WTC11 (cell line): Measurements from ENCODE around the gene BSN. TPM values are rescaled to one million over a fixed set of nuclear protein-coding genes. Genes with fewer than 3 reads are reported as not detected.

Experiments
- ATAC-seq: fragments of 200-7000 bp; cut with Tn5 transposase; 2 replicates; pipeline ENCODE4 v1.10.0; 2021; ENCODE audit warnings: mild to moderate bottlenecking, moderate library complexity
- CTCF ChIA-PET: fragments of 300-600 bp; sonication (Branson Sonifier 250); formaldehyde crosslinking; loops from one replicate; lab custom pipeline; 2021; ENCODE audit warnings: antibody characterized with exemption; lab: Charles Lee
- POLR2A ChIA-PET: fragments of 350-600 bp; sonication (Branson Sonifier 250); formaldehyde crosslinking; loops from one replicate; lab custom pipeline; 2021; ENCODE audit warnings: antibody characterized with exemption; lab: Charles Lee
- DNase-seq: peaks from one replicate; pipeline ENCODE4 v3.0.0; 2021; ENCODE audit warnings: low spot score
- H3K27ac Mint-ChIP-seq: 2 replicates; pipeline ENCODE4 v1.8.0; 2021; ENCODE audit warnings: mixed read lengths
- H3K27me3 Mint-ChIP-seq: 2 replicates; pipeline ENCODE4 v1.8.0; 2021; ENCODE audit warnings: low read depth, mild to moderate bottlenecking, moderate library complexity, mixed read lengths
- H3K36me3 Mint-ChIP-seq: 2 replicates; pipeline ENCODE4 v1.8.0; 2021; ENCODE audit warnings: mixed read lengths
- H3K4me1 Mint-ChIP-seq: 2 replicates; pipeline ENCODE4 v1.8.0; 2022; ENCODE audit warnings: mixed read lengths
- H3K4me3 Mint-ChIP-seq: 2 replicates; pipeline ENCODE4 v1.8.0; 2021; ENCODE audit warnings: mild to moderate bottlenecking, moderate library complexity, mixed read lengths
- H3K9me3 Mint-ChIP-seq: 2 replicates; pipeline ENCODE4 v1.8.0; 2021; ENCODE audit warnings: mixed read lengths
- ARID4B ChIP-seq: sonication (generic); formaldehyde crosslinking; IDR thresholded peaks from 2 replicates; pipeline ENCODE4 v1.8.0; 2023; ENCODE audit warnings: missing genetic modification reagents, mild to moderate bottlenecking, borderline replicate concordance
- ATF1 ChIP-seq: sonication (generic); formaldehyde crosslinking; IDR thresholded peaks from 2 replicates; pipeline ENCODE4 v1.8.1; 2023; ENCODE audit warnings: mild to moderate bottlenecking, moderate library complexity, missing genetic modification reagents
- E2F1 ChIP-seq: sonication (generic); formaldehyde crosslinking; IDR thresholded peaks from 2 replicates; pipeline ENCODE4 v1.8.0; 2022; ENCODE audit warnings: mild to moderate bottlenecking, missing genetic modification reagents
- E2F4 ChIP-seq: sonication (generic); formaldehyde crosslinking; IDR thresholded peaks from 2 replicates; pipeline ENCODE4 v1.8.1; 2022; ENCODE audit warnings: low read depth, mild to moderate bottlenecking, moderate library complexity, missing genetic modification reagents, borderline replicate concordance
- ESRRA ChIP-seq: sonication (generic); formaldehyde crosslinking; IDR thresholded peaks from 2 replicates; pipeline ENCODE4 v1.8.1; 2022; ENCODE audit warnings: mild to moderate bottlenecking, missing genetic modification reagents, borderline replicate concordance
- IRF2 ChIP-seq: sonication (generic); formaldehyde crosslinking; IDR thresholded peaks from 2 replicates; pipeline ENCODE4 v1.8.0; 2022; ENCODE audit warnings: low read depth, missing genetic modification reagents, borderline replicate concordance
- MYBL2 ChIP-seq: sonication (generic); formaldehyde crosslinking; IDR thresholded peaks from 2 replicates; pipeline ENCODE4 v1.8.1; 2023; ENCODE audit warnings: mild to moderate bottlenecking, moderate library complexity, missing genetic modification reagents
- NFE2L1 ChIP-seq: sonication (generic); formaldehyde crosslinking; IDR thresholded peaks from 2 replicates; pipeline ENCODE4 v1.8.1; 2023; ENCODE audit warnings: missing genetic modification reagents
- NR2C2 ChIP-seq: sonication (generic); formaldehyde crosslinking; IDR thresholded peaks from 2 replicates; pipeline ENCODE4 v1.8.0; 2022; ENCODE audit warnings: mild to moderate bottlenecking, missing genetic modification reagents
- SOX15 ChIP-seq: fragments of 250-450 bp; sonication (Bioruptor Pico); IDR thresholded peaks from 2 replicates; pipeline ENCODE4 v1.9.0; 2021; ENCODE audit warnings: mild to moderate bottlenecking
- TCF7 ChIP-seq: sonication (generic); formaldehyde crosslinking; IDR thresholded peaks from 2 replicates; pipeline ENCODE4 v1.8.0; 2022; ENCODE audit warnings: mild to moderate bottlenecking, low read depth, missing genetic modification reagents, moderate library complexity
- USF2 ChIP-seq: sonication (generic); formaldehyde crosslinking; IDR thresholded peaks from 2 replicates; pipeline ENCODE4 v1.8.1; 2023; ENCODE audit warnings: mild to moderate bottlenecking, missing genetic modification reagents, moderate library complexity
- ZNF263 ChIP-seq: sonication (generic); formaldehyde crosslinking; IDR thresholded peaks from 2 replicates; pipeline ENCODE4 v1.8.1; 2022; ENCODE audit warnings: low read depth, mild to moderate bottlenecking, moderate library complexity, missing genetic modification reagents
- ZNF281 ChIP-seq: sonication (generic); formaldehyde crosslinking; IDR thresholded peaks from 2 replicates; pipeline ENCODE4 v1.8.0; 2023; ENCODE audit warnings: mild to moderate bottlenecking, missing genetic modification reagents
- ZNF423 ChIP-seq: fragments of 250-450 bp; sonication (Bioruptor Pico); IDR thresholded peaks from 2 replicates; pipeline ENCODE4 v2.1.2; 2022; ENCODE audit warnings: mild to moderate bottlenecking, moderate library complexity
- total RNA-seq: library from RNA; stranded (reverse); gene quantifications from 3 replicates; pipeline ENCODE4 v1.2.3, GENCODE V29; 2021
- TF ChIP-seq, protein P1 (sequence below): fragments of 200-600 bp; IDR thresholded peaks from 2 replicates; pipeline ENCODE4 v1.8.0; 2022; ENCODE audit warnings: antibody characterized with exemption

BSN gene
- total RNA-seq, 1 experiment from 2014 or later = 2.8 TPM

- no peaks in the 10 kb centered on the region for H3K27me3 Mint-ChIP-seq
- peaks cover 42% of the 10 kb centered on the region for H3K36me3 Mint-ChIP-seq
- ATAC-seq (no peak), DNase-seq (no peak)
- H3K9me3 Mint-ChIP-seq = no peaks in the 10 kb centered on the region
- no peak overlapping the region for H3K4me3 Mint-ChIP-seq
- TF ChIP-seq USF2 = no peak
- no peak for TF ChIP-seq ZNF281
- no peak for TF ChIP-seq E2F1
- TF ChIP-seq ARID4B (CRISPR knock-in tag) = no peak
- no peak for TF ChIP-seq NFE2L1 (CRISPR knock-in tag)
- no peak for TF ChIP-seq IRF2
- no peak for TF ChIP-seq TCF7
- no peak for TF ChIP-seq SOX15 (CRISPR knock-in tag)
- TF ChIP-seq MYBL2 (CRISPR knock-in tag) = no peak
- TF ChIP-seq ATF1 (CRISPR knock-in tag) = no peak
- TF ChIP-seq E2F4 (CRISPR knock-in tag) = no peak
- TF ChIP-seq ESRRA (CRISPR knock-in tag) = no peak
- TF ChIP-seq, protein P1, sequence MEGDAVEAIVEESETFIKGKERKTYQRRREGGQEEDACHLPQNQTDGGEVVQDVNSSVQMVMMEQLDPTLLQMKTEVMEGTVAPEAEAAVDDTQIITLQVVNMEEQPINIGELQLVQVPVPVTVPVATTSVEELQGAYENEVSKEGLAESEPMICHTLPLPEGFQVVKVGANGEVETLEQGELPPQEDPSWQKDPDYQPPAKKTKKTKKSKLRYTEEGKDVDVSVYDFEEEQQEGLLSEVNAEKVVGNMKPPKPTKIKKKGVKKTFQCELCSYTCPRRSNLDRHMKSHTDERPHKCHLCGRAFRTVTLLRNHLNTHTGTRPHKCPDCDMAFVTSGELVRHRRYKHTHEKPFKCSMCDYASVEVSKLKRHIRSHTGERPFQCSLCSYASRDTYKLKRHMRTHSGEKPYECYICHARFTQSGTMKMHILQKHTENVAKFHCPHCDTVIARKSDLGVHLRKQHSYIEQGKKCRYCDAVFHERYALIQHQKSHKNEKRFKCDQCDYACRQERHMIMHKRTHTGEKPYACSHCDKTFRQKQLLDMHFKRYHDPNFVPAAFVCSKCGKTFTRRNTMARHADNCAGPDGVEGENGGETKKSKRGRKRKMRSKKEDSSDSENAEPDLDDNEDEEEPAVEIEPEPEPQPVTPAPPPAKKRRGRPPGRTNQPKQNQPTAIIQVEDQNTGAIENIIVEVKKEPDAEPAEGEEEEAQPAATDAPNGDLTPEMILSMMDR = no peak
- TF ChIP-seq ZNF263 (CRISPR knock-in tag) = no peak
- no peak for TF ChIP-seq NR2C2
- TF ChIP-seq ZNF423 = no peak
- ChIA-PET POLR2A (no interaction called here), CTCF (interaction anchor here (0.8 to 2.2 kb wide), 2 partner anchors 9 to 171 kb away, joined by 4 to 6 read pairs; no protein-coding TSS in a partner anchor)
- peaks cover 9% of the 10 kb centered on the region for H3K4me1 Mint-ChIP-seq
- no peak overlapping the region for H3K27ac Mint-ChIP-seq
Observed at GRCh38 chr3:49530701-49531100, 23.6 kb upstream of the BSN start.
